Neural progenitor cell (in vitro differentiated cells): ENCODE data around the gene FUT2.

Experiments
- EZH2 ChIP-seq: fragments of 200-600 bp; sonication (generic); IDR thresholded peaks from 2 replicates; pipeline ENCODE4 v1.6.1; 2017; ENCODE audit warnings: antibody characterized with exemption, mild to moderate bottlenecking, moderate library complexity
- EZH2phosphoT487 ChIP-seq: fragments of 200-600 bp; sonication (generic); IDR thresholded peaks from 2 replicates; pipeline ENCODE4 v1.6.1; 2017; ENCODE audit warnings: antibody characterized with exemption
- TF ChIP-seq, protein P1 (sequence below): fragments of 200-600 bp; sonication (generic); IDR thresholded peaks from 2 replicates; pipeline ENCODE4 v1.5.1; 2017; ENCODE audit warnings: antibody characterized with exemption, mild to moderate bottlenecking

DNA sequence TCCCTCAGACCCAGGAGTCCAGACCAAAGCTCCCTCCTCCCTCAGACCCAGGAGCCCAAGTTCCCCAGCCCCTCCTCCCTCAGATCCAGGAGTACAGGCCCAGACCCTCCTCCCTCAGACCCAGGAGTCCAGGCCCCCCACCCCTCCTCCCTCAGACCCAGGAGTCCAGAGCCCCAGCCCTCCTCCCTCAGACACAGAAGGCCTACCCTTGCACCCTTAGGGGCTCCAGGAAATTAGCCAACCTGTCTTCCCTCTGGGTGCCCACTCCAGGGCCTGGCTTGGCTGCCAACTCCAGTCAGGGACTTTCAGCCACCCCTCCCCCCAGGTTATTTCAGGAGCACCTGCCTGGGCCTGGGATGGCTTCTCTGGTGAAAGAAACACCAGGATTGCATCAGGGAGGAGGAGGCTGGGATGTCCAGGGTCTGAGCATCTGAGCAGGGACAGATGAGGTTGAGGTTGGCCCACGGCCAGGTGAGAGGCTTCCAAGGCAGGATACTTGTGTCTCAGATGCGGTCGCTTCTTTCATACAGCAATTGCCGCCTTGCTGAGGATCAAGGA lies 59.4 kb downstream of the FUT2 start, which contains the start of gene FGF21:
- TF ChIP-seq, protein P1, sequence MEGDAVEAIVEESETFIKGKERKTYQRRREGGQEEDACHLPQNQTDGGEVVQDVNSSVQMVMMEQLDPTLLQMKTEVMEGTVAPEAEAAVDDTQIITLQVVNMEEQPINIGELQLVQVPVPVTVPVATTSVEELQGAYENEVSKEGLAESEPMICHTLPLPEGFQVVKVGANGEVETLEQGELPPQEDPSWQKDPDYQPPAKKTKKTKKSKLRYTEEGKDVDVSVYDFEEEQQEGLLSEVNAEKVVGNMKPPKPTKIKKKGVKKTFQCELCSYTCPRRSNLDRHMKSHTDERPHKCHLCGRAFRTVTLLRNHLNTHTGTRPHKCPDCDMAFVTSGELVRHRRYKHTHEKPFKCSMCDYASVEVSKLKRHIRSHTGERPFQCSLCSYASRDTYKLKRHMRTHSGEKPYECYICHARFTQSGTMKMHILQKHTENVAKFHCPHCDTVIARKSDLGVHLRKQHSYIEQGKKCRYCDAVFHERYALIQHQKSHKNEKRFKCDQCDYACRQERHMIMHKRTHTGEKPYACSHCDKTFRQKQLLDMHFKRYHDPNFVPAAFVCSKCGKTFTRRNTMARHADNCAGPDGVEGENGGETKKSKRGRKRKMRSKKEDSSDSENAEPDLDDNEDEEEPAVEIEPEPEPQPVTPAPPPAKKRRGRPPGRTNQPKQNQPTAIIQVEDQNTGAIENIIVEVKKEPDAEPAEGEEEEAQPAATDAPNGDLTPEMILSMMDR: no peak
- TF ChIP-seq EZH2 (no peak), EZH2phosphoT487 (no peak)
